Esophagus squamous epithelium (tissue), 4 donors: ENCODE data around the gene PREPL.
"Not testable (repeated sequence)": the region's sequence is repeated elsewhere in the genome, so short reads cannot be mapped to it uniquely, and the experiment has no call there.

Source experiments
- CTCF ChIP-seq, 6 experiments: fragments of 450-650 bp in 4 of 6; fragments of 200-600 bp in 2 of 6; sonication (generic) in 2 of 6; IDR thresholded peaks; one replicate each; pipeline ENCODE4 v1.5.1; 2016 to 2019; ENCODE audit warnings: antibody characterized with exemption in 6 of 6, mild to moderate bottlenecking in 4 of 6, moderate library complexity in 4 of 6
- POLR2A ChIP-seq, 4 donors: fragments of 450-650 bp; IDR thresholded peaks; one replicate each; pipeline ENCODE4 v1.6.1; 2017; ENCODE audit warnings: antibody characterized with exemption in 4 of 4, mild to moderate bottlenecking in 4 of 4, moderate library complexity in 3 of 4

GRCh38 chr2:44303766-44304165 lies 57.5 kb downstream of the PREPL start:
- not testable (repeated sequence) for TF ChIP-seq CTCF, POLR2A (IDR thresholded peaks at IDR 0.05)
